Measurements from ENCODE around the gene VAV1. TPM values are rescaled to one million over a fixed set of nuclear protein-coding genes. Genes with fewer than 3 reads are reported as not detected.
A peak's percentile ranks its signal among the peaks of the same experiment; 100 is the strongest.

The VAV1 gene
- total and polyA plus RNA-seq, 2 of the 13 experiments (the other 11 are each of a cell fraction or from before 2014, with no cell fraction given): not detected

GRCh38 chr19:6740589-6741343 is 31.7 kb upstream of the VAV1 start (continued):
- TF ChIP-seq FOXP4 (CRISPR knock-in tag; IDR thresholded peaks at IDR 0.05) (0 out of 2 replicates have a peak, but pooled peaks have one; percentile 11), NCOA2 (CRISPR knock-in tag; IDR thresholded peaks at IDR 0.05) (peak; percentile 62), NCOA5 (CRISPR knock-in tag; IDR thresholded peaks at IDR 0.05) (no peak), SKIL (CRISPR knock-in tag; IDR thresholded peaks at IDR 0.05; ENCODE audit: borderline replicate concordance) (peak; percentile 37; the same call in 1 of the 2 replicates), ARID2 (CRISPR knock-in tag; IDR thresholded peaks at IDR 0.05; ENCODE audit: borderline replicate concordance) (peak; percentile 56; the same call in 1 of the 2 replicates), ERF (CRISPR knock-in tag; IDR thresholded peaks at IDR 0.05) (no peak), SNAPC4 (CRISPR knock-in tag; IDR thresholded peaks at IDR 0.05) (no peak), ESRRA (CRISPR knock-in tag; IDR thresholded peaks at IDR 0.05; ENCODE audit: low read depth) (no peak), HIVEP1 (CRISPR knock-in tag; IDR thresholded peaks at IDR 0.05) (0 out of 2 replicates have a peak, but pooled peaks have one; percentile 75), ZNF335 (CRISPR knock-in tag; IDR thresholded peaks at IDR 0.05) (0 out of 2 replicates have a peak, but pooled peaks have one; percentile 6), MED8 (CRISPR knock-in tag; IDR thresholded peaks at IDR 0.05; ENCODE audit: insufficient replicate concordance) (no peak), TEAD2 (CRISPR knock-in tag; IDR thresholded peaks at IDR 0.05) (no peak), ZNF816 (CRISPR knock-in tag; IDR thresholded peaks at IDR 0.05; ENCODE audit: borderline replicate concordance) (no peak), GATAD2A (CRISPR knock-in tag; IDR thresholded peaks at IDR 0.05) (peak; percentile 33), ZNF331 (CRISPR knock-in tag; IDR thresholded peaks at IDR 0.05) (0 out of 2 replicates have a peak, but pooled peaks have one; percentile 10), ZHX1 (CRISPR knock-in tag; IDR thresholded peaks at IDR 0.05; ENCODE audit: low read depth) (no peak), ZNF329 (CRISPR knock-in tag; IDR thresholded peaks at IDR 0.05; ENCODE audit: low read depth) (no peak)
